Progenitor cell of endocrine pancreas (in vitro differentiated cells): ENCODE results near the gene SPO11. TPM values are rescaled to one million over a fixed set of nuclear protein-coding genes. Genes with fewer than 3 reads are reported as not detected.

Experiments
- DNase-seq: peaks from one replicate; pipeline ENCODE4 v3.0.0; 2021; ENCODE audit warnings: low spot score; ENCODE audit not compliant: unreplicated experiment
- H3K27ac Mint-ChIP-seq: 2 replicates; pipeline ENCODE4 v1.8.0; 2021; ENCODE audit warnings: mild to moderate bottlenecking, moderate library complexity, mixed read lengths
- H3K27me3 Mint-ChIP-seq: 2 replicates; pipeline ENCODE4 v1.8.0; 2021; ENCODE audit warnings: mixed read lengths
- H3K36me3 Mint-ChIP-seq: 2 replicates; pipeline ENCODE4 v1.8.0; 2022; ENCODE audit warnings: mixed read lengths; ENCODE audit not compliant: insufficient read depth
- H3K4me1 Mint-ChIP-seq: 2 replicates; pipeline ENCODE4 v1.8.0; 2021; ENCODE audit warnings: low read depth, mixed read lengths
- H3K4me3 Mint-ChIP-seq: 2 replicates; pipeline ENCODE4 v1.8.0; 2021; ENCODE audit warnings: low read depth, mild to moderate bottlenecking, moderate library complexity, mixed read lengths
- H3K9me3 Mint-ChIP-seq: 2 replicates; pipeline ENCODE4 v1.8.0; 2021; ENCODE audit warnings: low read depth, mixed read lengths
- CTCF ChIP-seq: fragments of 200-600 bp; sonication (generic); IDR thresholded peaks from one replicate; pipeline ENCODE4 v1.5.0; 2021; ENCODE audit warnings: antibody characterized with exemption, mild to moderate bottlenecking; ENCODE audit not compliant: unreplicated experiment
- total RNA-seq: library from RNA; stranded (reverse); gene quantifications from 2 replicates; pipeline ENCODE4 v1.2.1, GENCODE V29; 2021

SPO11 gene
- total RNA-seq, 1 donor from 2014 or later, result not detected

DNA sequence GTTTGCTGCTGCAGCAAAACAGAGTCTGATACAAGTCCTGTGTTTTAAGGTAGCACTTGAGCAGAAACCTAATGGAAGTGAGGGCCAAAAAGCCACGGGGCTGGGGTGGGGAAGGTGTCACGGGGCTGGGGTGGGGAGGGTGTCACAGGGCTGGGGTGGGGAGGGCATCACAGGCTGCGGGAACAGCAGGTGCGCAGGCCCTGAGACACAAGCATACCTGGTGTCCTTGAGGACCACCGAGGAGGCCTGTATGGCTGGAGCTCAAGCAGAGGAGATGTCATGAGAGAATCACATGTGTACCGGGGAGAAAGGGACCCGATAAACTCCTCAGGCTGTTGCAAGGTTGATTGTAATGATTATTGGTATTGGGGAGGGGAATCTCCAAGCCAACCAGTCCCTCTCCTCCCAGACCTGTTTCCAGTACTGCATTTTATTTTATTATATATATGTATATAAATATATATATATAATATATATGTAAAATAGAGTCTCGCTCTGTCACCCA, 13.6 kb upstream of the SPO11 start:
- no peak overlapping the region for H3K27ac Mint-ChIP-seq
- H3K9me3 Mint-ChIP-seq, result no peaks in the 10 kb centered on the region
- no peak for DNase-seq
- no peak overlapping the region for H3K4me3 Mint-ChIP-seq
- H3K4me1 Mint-ChIP-seq, result no peaks in the 10 kb centered on the region
- H3K27me3 Mint-ChIP-seq, result peaks cover 21% of the 10 kb centered on the region
- no peaks in the 10 kb centered on the region for H3K36me3 Mint-ChIP-seq
- TF ChIP-seq CTCF, result no peak

DNA sequence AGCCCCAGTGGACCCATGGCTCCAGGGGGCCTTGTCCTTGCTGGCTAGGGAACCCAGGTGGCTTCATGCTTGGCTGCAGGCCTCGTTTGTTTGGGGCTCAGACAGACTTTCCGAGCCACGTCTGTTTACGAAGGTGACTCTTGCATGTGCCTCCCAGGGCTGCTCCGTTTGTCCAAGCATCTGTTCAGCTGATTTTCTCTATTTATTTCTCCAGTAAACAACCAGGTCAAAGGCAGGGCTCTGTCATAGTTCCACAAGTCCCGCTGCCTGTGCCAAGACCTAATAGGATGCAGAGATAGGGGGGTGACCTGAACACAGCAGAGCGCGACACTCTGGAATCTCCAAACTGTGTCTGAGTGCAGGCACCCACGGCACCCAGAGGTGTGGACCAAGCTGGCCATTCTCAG, 12.8 kb upstream of the SPO11 start:
- no peak for TF ChIP-seq CTCF
- no peaks in the 10 kb centered on the region for H3K36me3 Mint-ChIP-seq
- no peak overlapping the region for H3K4me3 Mint-ChIP-seq
- H3K9me3 Mint-ChIP-seq, result no peaks in the 10 kb centered on the region
- DNase-seq, result no peak
- no peak overlapping the region for H3K27ac Mint-ChIP-seq
- H3K27me3 Mint-ChIP-seq, result peaks cover 26% of the 10 kb centered on the region
- H3K4me1 Mint-ChIP-seq, result no peaks in the 10 kb centered on the region

- H3K27ac Mint-ChIP-seq, result no peak overlapping the region
- H3K36me3 Mint-ChIP-seq, result no peaks in the 10 kb centered on the region
- no peak overlapping the region for H3K4me3 Mint-ChIP-seq
- H3K4me1 Mint-ChIP-seq, result no peaks in the 10 kb centered on the region
- TF ChIP-seq CTCF, result no peak
- no peaks in the 10 kb centered on the region for H3K9me3 Mint-ChIP-seq
- H3K27me3 Mint-ChIP-seq, result peaks cover 30% of the 10 kb centered on the region
- DNase-seq, result no peak
Observed at GRCh38 chr20:57317316-57317788, 12.3 kb upstream of the SPO11 start.

DNA sequence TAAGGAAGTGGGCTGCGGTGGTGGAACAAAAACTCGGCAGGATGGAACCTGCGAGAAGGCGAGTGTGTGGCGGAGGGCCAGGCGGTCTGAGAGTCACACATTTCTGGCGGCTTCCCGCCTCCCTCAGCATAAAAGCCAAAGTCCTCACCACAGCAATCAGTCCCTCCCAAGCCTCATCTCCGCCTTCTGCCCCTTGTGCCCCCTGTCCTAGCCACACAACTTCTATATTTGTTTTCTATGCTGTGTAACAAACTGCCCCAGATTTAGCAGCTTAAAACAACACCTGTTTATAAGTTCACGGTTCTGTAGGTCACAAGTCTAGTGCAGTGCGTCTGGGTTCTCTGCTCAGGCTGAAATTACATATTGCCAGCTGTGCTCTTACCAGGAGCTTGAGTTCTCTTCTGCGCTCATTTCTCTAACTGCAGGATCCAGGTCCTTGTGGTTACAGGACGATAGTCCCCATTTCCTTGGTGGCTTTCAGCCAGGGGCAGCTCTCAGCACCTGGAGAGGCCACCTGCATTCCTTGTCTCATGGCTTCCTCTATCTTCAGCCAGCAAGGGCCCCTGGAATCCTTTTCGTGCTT, 11.7 kb upstream of the SPO11 start:
- Mint-ChIP-seq H3K27ac (no peak overlapping the region), H3K27me3 (peaks cover 35% of the 10 kb centered on the region), H3K4me3 (no peak overlapping the region), H3K9me3 (no peaks in the 10 kb centered on the region), H3K4me1 (no peaks in the 10 kb centered on the region), H3K36me3 (no peaks in the 10 kb centered on the region)
- TF ChIP-seq CTCF, result no peak
- no peak for DNase-seq

- peaks cover 38% of the 10 kb centered on the region for H3K27me3 Mint-ChIP-seq
- TF ChIP-seq CTCF, result no peak
- no peaks in the 10 kb centered on the region for H3K9me3 Mint-ChIP-seq
- no peak overlapping the region for H3K4me3 Mint-ChIP-seq
- DNase-seq, result no peak
- H3K27ac Mint-ChIP-seq, result no peak overlapping the region
- no peaks in the 10 kb centered on the region for H3K36me3 Mint-ChIP-seq
- no peaks in the 10 kb centered on the region for H3K4me1 Mint-ChIP-seq
Observed at GRCh38 chr20:57319584-57319983, 10.0 kb upstream of the SPO11 start.
